GM18519 (cell line): ENCODE results near the gene DYNLT2B.
"Not testable (repeated sequence)": the region's sequence is repeated elsewhere in the genome, so short reads cannot be mapped to it uniquely, and the experiment has no call there.

ENCODE experiments used
- ATAC-seq: cut with Tn5 transposase; IDR thresholded peaks from one replicate; pipeline ENCODE4 v1.9.1; 2021; ENCODE audit warnings: mild to moderate bottlenecking, moderate library complexity; ENCODE audit not compliant: unreplicated experiment, low FRiP score

Gene DYNLT2B

GRCh38 chr3:196274585-196274984 lies 43.5 kb downstream of the DYNLT2B start:
- peak; percentile 91 for ATAC-seq

GRCh38 chr3:196273655-196274054 lies 44.4 kb downstream of the DYNLT2B start:
- ATAC-seq, result no peak

- ATAC-seq, result no peak
Measured at GRCh38 chr3:196272826-196273225, 45.2 kb downstream of the DYNLT2B start.

GRCh38 chr3:196270499-196270898 lies 47.5 kb downstream of the DYNLT2B start:
- ATAC-seq, result no peak

- no peak for ATAC-seq
Measured at GRCh38 chr3:196268284-196269163, 49.5 kb downstream of the DYNLT2B start.

- no peak for ATAC-seq
Measured at GRCh38 chr3:196263819-196264218, 54.2 kb downstream of the DYNLT2B start.

GRCh38 chr3:196260784-196261183 lies 57.3 kb downstream of the DYNLT2B start:
- no peak for ATAC-seq

- no peak for ATAC-seq
Measured at GRCh38 chr3:196255776-196256175, 62.3 kb downstream of the DYNLT2B start.

GRCh38 chr3:196254376-196255283 lies 63.4 kb downstream of the DYNLT2B start:
- ATAC-seq, result no peak

- no peak for ATAC-seq
Measured at GRCh38 chr3:196251918-196252317, 66.1 kb downstream of the DYNLT2B start.

- ATAC-seq, result no peak
Measured at GRCh38 chr3:196246612-196247308, 71.3 kb downstream of the DYNLT2B start.

- not testable (repeated sequence) for ATAC-seq
Measured at GRCh38 chr3:196244166-196244565, 73.9 kb downstream of the DYNLT2B start.

GRCh38 chr3:196241704-196242103 lies 76.3 kb downstream of the DYNLT2B start:
- no peak for ATAC-seq
